ENCODE results near the gene TOR1A.
"Not testable (repeated sequence)": the region's sequence is repeated elsewhere in the genome, so short reads cannot be mapped to it uniquely, and the experiment has no call there.

The TOR1A gene

GRCh38 chr9:129802833-129803675, 20.9 kb downstream of the TOR1A start, which contains the start of gene TOR1B:
TOR1B (plus strand) TSS chr9:129803184; CDS start chr9:129803213, 29 bp downstream.
- Histone ChIP-seq H3K23ac (ENCODE audit: low read length) (no peak within 1 kb of the TSS), H3K27me3 (ENCODE audit: insufficient read depth, low read length) (no peaks in the 10 kb centered on the region), H3K9ac (ENCODE audit: low read length) (peak within 1 kb of the TSS; percentile 31), H3K4ac (ENCODE audit: low read depth, low read length) (peak within 1 kb of the TSS; percentile 39), H2AFZ (ENCODE audit: insufficient read depth, low read length, poor library complexity) (peak within 1 kb of the TSS; percentile 55), H4K12ac (ENCODE audit: low read depth, low read length) (peak within 1 kb of the TSS; percentile 36), H2BK120ac (ENCODE audit: insufficient read depth, low read length, poor library complexity) (peak within 1 kb of the TSS; percentile 23), H3K14ac (ENCODE audit: low read length) (peak within 1 kb of the TSS; percentile 50), H3K4me2 (ENCODE audit: low read length) (peak within 1 kb of the TSS; percentile 85), H3K9me3 (ENCODE audit: insufficient read depth, low read depth, low read length) (no peaks in the 10 kb centered on the region), H2AK5ac (ENCODE audit: low read length) (no peak within 1 kb of the TSS), H3K79me1 (ENCODE audit: low read length) (peaks cover 2% of the 10 kb centered on the region), H3K18ac (ENCODE audit: low read length) (peak within 1 kb of the TSS; percentile 48), H2BK5ac (ENCODE audit: low read depth, low read length, poor library complexity) (no peak within 1 kb of the TSS), H2BK12ac (ENCODE audit: low read length) (peak within 1 kb of the TSS; percentile 15), H3K4me3 (ENCODE audit: low read depth, low read length) (peak within 1 kb of the TSS; percentile 99), H3K79me2 (ENCODE audit: control insufficient read depth, insufficient read depth, low read length, poor library complexity) (peaks cover 3% of the 10 kb centered on the region), H3K27ac (ENCODE audit: low read depth, low read length) (no peak within 1 kb of the TSS), H3K36me3 (ENCODE audit: control insufficient read depth in 1 of 2, insufficient read depth in 2 of 2, low read length in 2 of 2) (peaks cover 9 to 14% of the 10 kb centered on the region in 2 experiments), H3K4me1 (ENCODE audit: control insufficient read depth in 1 of 2, insufficient read depth in 2 of 2, low read length in 2 of 2) (peaks cover 5% of the 10 kb centered on the region in 2 experiments), H4K91ac (ENCODE audit: low read depth, low read length) (peak within 1 kb of the TSS; percentile 3), H4K8ac (ENCODE audit: low read depth, low read length) (peak within 1 kb of the TSS; percentile 67)
- no CpG with 5 or more reads among the region's 93 CpGs for WGBS (ENCODE audit: extremely low coverage, insufficient coverage, insufficient read length)
- peak; percentile 96 to 98 for DNase-seq

- Histone ChIP-seq H3K4me1 (ENCODE audit: control insufficient read depth in 1 of 2, insufficient read depth in 2 of 2, low read length in 2 of 2) (peaks cover 5% of the 10 kb centered on the region in 2 experiments), H3K36me3 (ENCODE audit: control insufficient read depth in 1 of 2, insufficient read depth in 2 of 2, low read length in 2 of 2) (peaks cover 2 to 5% of the 10 kb centered on the region in 2 experiments), H2BK120ac (ENCODE audit: insufficient read depth, low read length, poor library complexity) (no peak overlapping the region), H3K79me1 (ENCODE audit: low read length) (peaks cover 2% of the 10 kb centered on the region), H4K12ac (ENCODE audit: low read depth, low read length) (no peak overlapping the region), H3K14ac (ENCODE audit: low read length) (no peak overlapping the region), H3K4ac (ENCODE audit: low read depth, low read length) (no peak overlapping the region), H3K4me2 (ENCODE audit: low read length) (no peak overlapping the region), H4K8ac (ENCODE audit: low read depth, low read length) (no peak overlapping the region), H2AFZ (ENCODE audit: insufficient read depth, low read length, poor library complexity) (no peak overlapping the region), H2AK5ac (ENCODE audit: low read length) (peak overlapping the region; percentile 47), H3K9me3 (ENCODE audit: insufficient read depth, low read depth, low read length) (no peaks in the 10 kb centered on the region), H3K27ac (ENCODE audit: low read depth, low read length) (no peak overlapping the region), H3K79me2 (ENCODE audit: control insufficient read depth, insufficient read depth, low read length, poor library complexity) (peaks cover 3% of the 10 kb centered on the region), H3K9ac (ENCODE audit: low read length) (no peak overlapping the region), H2BK5ac (ENCODE audit: low read depth, low read length, poor library complexity) (no peak overlapping the region), H4K91ac (ENCODE audit: low read depth, low read length) (no peak overlapping the region), H2BK12ac (ENCODE audit: low read length) (no peak overlapping the region), H3K27me3 (ENCODE audit: insufficient read depth, low read length) (no peaks in the 10 kb centered on the region), H3K23ac (ENCODE audit: low read length) (no peak overlapping the region), H3K18ac (ENCODE audit: low read length) (no peak overlapping the region), H3K4me3 (ENCODE audit: low read depth, low read length) (no peak overlapping the region)
- WGBS (ENCODE audit: extremely low coverage, insufficient coverage, insufficient read length): no CpG with 5 or more reads among the region's 17 CpGs
- no peak for DNase-seq
Measured at GRCh38 chr9:129801504-129801903, 22.4 kb downstream of the TOR1A start.

GRCh38 chr9:129798973-129799372, 25.0 kb downstream of the TOR1A start:
- Histone ChIP-seq H4K12ac (ENCODE audit: low read depth, low read length) (no peak overlapping the region), H4K91ac (ENCODE audit: low read depth, low read length) (no peak overlapping the region), H2BK5ac (ENCODE audit: low read depth, low read length, poor library complexity) (no peak overlapping the region), H3K79me1 (ENCODE audit: low read length) (peaks cover 2% of the 10 kb centered on the region), H3K27ac (ENCODE audit: low read depth, low read length) (no peak overlapping the region), H3K4me1 (ENCODE audit: control insufficient read depth in 1 of 2, insufficient read depth in 2 of 2, low read length in 2 of 2) (peaks cover 4 to 5% of the 10 kb centered on the region in 2 experiments), H2BK120ac (ENCODE audit: insufficient read depth, low read length, poor library complexity) (no peak overlapping the region), H3K27me3 (ENCODE audit: insufficient read depth, low read length) (no peaks in the 10 kb centered on the region), H3K9ac (ENCODE audit: low read length) (no peak overlapping the region), H3K4me2 (ENCODE audit: low read length) (no peak overlapping the region), H3K4ac (ENCODE audit: low read depth, low read length) (no peak overlapping the region), H3K23ac (ENCODE audit: low read length) (no peak overlapping the region), H3K14ac (ENCODE audit: low read length) (no peak overlapping the region), H3K18ac (ENCODE audit: low read length) (no peak overlapping the region), H3K9me3 (ENCODE audit: insufficient read depth, low read depth, low read length) (no peaks in the 10 kb centered on the region), H3K36me3 (ENCODE audit: control insufficient read depth in 1 of 2, insufficient read depth in 2 of 2, low read length in 2 of 2) (no peaks in the 10 kb centered on the region), H3K4me3 (ENCODE audit: low read depth, low read length) (no peak overlapping the region), H4K8ac (ENCODE audit: low read depth, low read length) (no peak overlapping the region), H2AFZ (ENCODE audit: insufficient read depth, low read length, poor library complexity) (no peak overlapping the region), H2BK12ac (ENCODE audit: low read length) (no peak overlapping the region), H3K79me2 (ENCODE audit: control insufficient read depth, insufficient read depth, low read length, poor library complexity) (peaks cover 3% of the 10 kb centered on the region), H2AK5ac (ENCODE audit: low read length) (no peak overlapping the region)
- no peak for DNase-seq
- WGBS (ENCODE audit: extremely low coverage, insufficient coverage, insufficient read length): no CpG with 5 or more reads among the region's 6 CpGs

GRCh38 chr9:129796029-129796428, 27.9 kb downstream of the TOR1A start:
- H3K79me2 ChIP-seq (ENCODE audit: control insufficient read depth, insufficient read depth, low read length, poor library complexity); H2BK120ac ChIP-seq (ENCODE audit: insufficient read depth, low read length, poor library complexity); H3K18ac ChIP-seq (ENCODE audit: low read length); H3K4me2 ChIP-seq (ENCODE audit: low read length); H2AK5ac ChIP-seq (ENCODE audit: low read length); H2AFZ ChIP-seq (ENCODE audit: insufficient read depth, low read length, poor library complexity); H3K36me3 ChIP-seq (ENCODE audit: control insufficient read depth in 1 of 2, insufficient read depth in 2 of 2, low read length in 2 of 2); H3K27ac ChIP-seq (ENCODE audit: low read depth, low read length); H4K8ac ChIP-seq (ENCODE audit: low read depth, low read length); H3K14ac ChIP-seq (ENCODE audit: low read length); H3K79me1 ChIP-seq (ENCODE audit: low read length); H3K4me1 ChIP-seq (ENCODE audit: control insufficient read depth in 1 of 2, insufficient read depth in 2 of 2, low read length in 2 of 2); H4K91ac ChIP-seq (ENCODE audit: low read depth, low read length); H3K27me3 ChIP-seq (ENCODE audit: insufficient read depth, low read length); DNase-seq; H3K4ac ChIP-seq (ENCODE audit: low read depth, low read length); H2BK5ac ChIP-seq (ENCODE audit: low read depth, low read length, poor library complexity); H2BK12ac ChIP-seq (ENCODE audit: low read length); H3K9ac ChIP-seq (ENCODE audit: low read length); H3K23ac ChIP-seq (ENCODE audit: low read length); H4K12ac ChIP-seq (ENCODE audit: low read depth, low read length); H3K9me3 ChIP-seq (ENCODE audit: insufficient read depth, low read depth, low read length); H3K4me3 ChIP-seq (ENCODE audit: low read depth, low read length): not testable (repeated sequence)
- no CpG with 5 or more reads among the region's 2 CpGs for WGBS (ENCODE audit: extremely low coverage, insufficient coverage, insufficient read length)
